ENCODE measurements around the gene CYP1A2. TPM values are rescaled to one million over a fixed set of nuclear protein-coding genes. Genes with fewer than 3 reads are reported as not detected.

CYP1A2 gene
- total RNA-seq, 1 experiment from 2014 or later: not detected

DNA sequence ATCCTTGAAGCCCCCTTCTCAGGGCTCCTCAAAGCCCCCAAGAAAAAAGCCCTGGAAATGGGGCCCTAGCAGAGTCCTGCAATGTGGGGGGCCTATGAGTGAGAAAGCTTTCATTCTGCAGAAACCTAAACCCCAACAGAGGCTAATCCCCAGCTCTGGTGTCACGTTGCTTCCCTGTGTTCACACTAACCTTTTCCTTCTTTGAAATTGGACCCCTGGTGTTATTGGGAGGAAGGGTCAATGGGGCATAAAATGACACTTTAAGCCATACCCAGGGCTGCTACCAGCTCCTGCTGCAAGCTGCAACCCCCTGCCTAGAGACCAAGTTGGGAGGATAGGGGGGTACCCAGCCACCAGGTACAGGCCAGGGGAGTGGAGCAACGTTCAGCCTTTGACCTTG lies 2.1 kb downstream of the CYP1A2 start:
- H3K23ac ChIP-seq (ENCODE audit: insufficient read length, low read depth, low read length): no peak overlapping the region
- H3K4ac ChIP-seq (ENCODE audit: low read depth, low read length): no peak overlapping the region
- no peak overlapping the region for H3K4me2 ChIP-seq (ENCODE audit: insufficient read depth, insufficient read length, low read length)
- Mint-ChIP-seq H3K27me3 (ENCODE audit: low read depth) (peaks cover 38% of the 10 kb centered on the region), H3K4me1 (peaks cover 10 to 23% of the 10 kb centered on the region in 2 experiments), H3K27ac (no peak overlapping the region), H3K4me3 (no peak overlapping the region), H3K9me3 (no peaks in the 10 kb centered on the region), H3K36me3 (ENCODE audit: insufficient read depth in 1 of 3, low read depth in 3 of 3) (no peaks in the 10 kb centered on the region)
- H3K79me2 ChIP-seq (ENCODE audit: insufficient read depth, low read length): no peaks in the 10 kb centered on the region
- H2BK5ac ChIP-seq (ENCODE audit: insufficient read length, low read length): no peak overlapping the region
- no peak overlapping the region for H4K91ac ChIP-seq (ENCODE audit: insufficient read length, low read depth, low read length)
- H3K23me2 ChIP-seq (ENCODE audit: insufficient read length, low read depth, low read length, poor library complexity, severe bottlenecking): no peaks in the 10 kb centered on the region
- H3K14ac ChIP-seq (ENCODE audit: insufficient read depth, low read length): no peak overlapping the region; the same call in 1 of the 2 replicates
- H4K20me1 ChIP-seq (ENCODE audit: control insufficient read depth, insufficient read depth, insufficient read length): no peaks in the 10 kb centered on the region
- TF ChIP-seq, protein P1, sequence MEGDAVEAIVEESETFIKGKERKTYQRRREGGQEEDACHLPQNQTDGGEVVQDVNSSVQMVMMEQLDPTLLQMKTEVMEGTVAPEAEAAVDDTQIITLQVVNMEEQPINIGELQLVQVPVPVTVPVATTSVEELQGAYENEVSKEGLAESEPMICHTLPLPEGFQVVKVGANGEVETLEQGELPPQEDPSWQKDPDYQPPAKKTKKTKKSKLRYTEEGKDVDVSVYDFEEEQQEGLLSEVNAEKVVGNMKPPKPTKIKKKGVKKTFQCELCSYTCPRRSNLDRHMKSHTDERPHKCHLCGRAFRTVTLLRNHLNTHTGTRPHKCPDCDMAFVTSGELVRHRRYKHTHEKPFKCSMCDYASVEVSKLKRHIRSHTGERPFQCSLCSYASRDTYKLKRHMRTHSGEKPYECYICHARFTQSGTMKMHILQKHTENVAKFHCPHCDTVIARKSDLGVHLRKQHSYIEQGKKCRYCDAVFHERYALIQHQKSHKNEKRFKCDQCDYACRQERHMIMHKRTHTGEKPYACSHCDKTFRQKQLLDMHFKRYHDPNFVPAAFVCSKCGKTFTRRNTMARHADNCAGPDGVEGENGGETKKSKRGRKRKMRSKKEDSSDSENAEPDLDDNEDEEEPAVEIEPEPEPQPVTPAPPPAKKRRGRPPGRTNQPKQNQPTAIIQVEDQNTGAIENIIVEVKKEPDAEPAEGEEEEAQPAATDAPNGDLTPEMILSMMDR (conservative IDR thresholded peaks at IDR 0.05): no peak
- no peak overlapping the region for H2AK5ac ChIP-seq (ENCODE audit: insufficient read length, low read length)
- no peak overlapping the region for H4K8ac ChIP-seq (replicated peaks; ENCODE audit: insufficient read length, low read depth, low read length)
- no peak overlapping the region for H2AFZ ChIP-seq (ENCODE audit: low read length)
- no peak overlapping the region for H2BK120ac ChIP-seq (ENCODE audit: low read depth, low read length, poor library complexity, severe bottlenecking)
- H4K5ac ChIP-seq (ENCODE audit: insufficient read length, low read depth, low read length): no peak overlapping the region
- H3K18ac ChIP-seq (ENCODE audit: insufficient read length, low read depth, low read length): no peak overlapping the region
- H3K27me3 ChIP-seq (ENCODE audit: insufficient read depth, low read length): no peaks in the 10 kb centered on the region; the same call in 1 of the 2 replicates
- no peak overlapping the region for H2BK20ac ChIP-seq (ENCODE audit: low read depth, low read length, poor library complexity, severe bottlenecking)
- no peak for DNase-seq
- no peaks in the 10 kb centered on the region for H3K4me1 ChIP-seq (ENCODE audit: insufficient read depth, low read length)
- H3K27ac ChIP-seq (ENCODE audit: insufficient read length, low read depth, low read length): no peak overlapping the region
- no peak overlapping the region for H3K9ac ChIP-seq (ENCODE audit: extremely low read depth, insufficient read length, low read length)
- no peak overlapping the region for H3T11ph ChIP-seq (ENCODE audit: low read length)
- no CpG with 5 or more reads among the region's 2 CpGs for WGBS (ENCODE audit: extremely low coverage, insufficient read length, low lambda C conversion rate)
- no peak overlapping the region for H2BK15ac ChIP-seq (ENCODE audit: low read depth, low read length)
- no peaks in the 10 kb centered on the region for H3K9me3 ChIP-seq (ENCODE audit: control insufficient read depth, low read depth, low read length)
- no peaks in the 10 kb centered on the region for H3K79me1 ChIP-seq (ENCODE audit: insufficient read depth, low read depth, low read length, poor library complexity, severe bottlenecking)
- no peak overlapping the region for H3K56ac ChIP-seq (ENCODE audit: insufficient read length, low read depth, low read length)
- H2BK12ac ChIP-seq (ENCODE audit: insufficient read length, low read depth, low read length): no peak overlapping the region

Data from H9 (cell line).